ENCODE measurements around the gene CHRDL2. TPM values are rescaled to one million over a fixed set of nuclear protein-coding genes. Genes with fewer than 3 reads are reported as not detected.
A peak's percentile ranks its signal among the peaks of the same experiment; 100 is the strongest.

CHRDL2 gene
- total RNA-seq, 1 experiment from 2014 or later = not detected

GRCh38 chr11:74749127-74749964 lies 18.1 kb upstream of the CHRDL2 start:
- POLR2A ChIA-PET = no interaction called here
- intact Hi-C loops (cut with micrococcal nuclease) = no loop called here

More at GRCh38 chr11:74749127-74749964, 18.1 kb upstream of the CHRDL2 start:
- H3K27me3 ChIP-seq (ENCODE audit: insufficient read depth, low read length) = no peaks in the 10 kb centered on the region
- BruUV-seq (replicated peaks) = no TSS peak
- peak overlapping the region; percentile 99 for H3K4me2 ChIP-seq (ENCODE audit: low read length)
- DNase-seq (ENCODE audit: low read depth, low spot score) (peak; percentile 19), ATAC-seq (peak; percentile 76)
- H3K4me3 ChIP-seq (replicated peaks in 1 of 2; ENCODE audit: low read depth in 1 of 2, low read length in 2 of 2) = peak overlapping the region; percentile 64 to 93
- H3K36me3 ChIP-seq (ENCODE audit: control insufficient read depth in 1 of 2, insufficient read depth in 2 of 2, low read length in 2 of 2) = no peaks in the 10 kb centered on the region
- H3K79me2 ChIP-seq (ENCODE audit: insufficient read depth, low read length) = peaks cover 51% of the 10 kb centered on the region
- peak overlapping the region; percentile 87 for H3K9ac ChIP-seq (ENCODE audit: low read length)
- no peak overlapping the region for H2AFZ ChIP-seq (ENCODE audit: low read depth, low read length, poor library complexity, severe bottlenecking)
- H4K20me1 ChIP-seq (ENCODE audit: insufficient read depth) = peaks cover 4% of the 10 kb centered on the region; the same call in 1 of the 2 replicates
- CTCF ChIA-PET = interaction anchor here (1.5 kb wide), 1 partner anchor 10 kb away, joined by 4 read pairs; no protein-coding TSS in a partner anchor
- H3K27ac ChIP-seq (ENCODE audit: low read depth, low read length) = peak overlapping the region; percentile 95
- peak; percentile 99 for TF ChIP-seq ZFX (IDR thresholded peaks at IDR 0.05)
- TF ChIP-seq ZBTB33 (IDR thresholded peaks at IDR 0.05; ENCODE audit: extremely low read depth, insufficient replicate concordance, low read length) = no peak
- peak; percentile 75 for TF ChIP-seq MAX (IDR thresholded peaks at IDR 0.05)
- no peak for TF ChIP-seq CBX3 (IDR thresholded peaks at IDR 0.05; ENCODE audit: low read depth)
- TF ChIP-seq TCF7L2 (IDR thresholded peaks at IDR 0.05; ENCODE audit: borderline replicate concordance, extremely low read depth, insufficient read depth, insufficient read length) = no peak
- no peak for TF ChIP-seq FOSL1 (IDR thresholded peaks at IDR 0.05; ENCODE audit: low read depth)
- TF ChIP-seq POLR2AphosphoS5 (IDR thresholded peaks at IDR 0.05; ENCODE audit: low read depth, low read length) = peak; percentile 44; the same call in 1 of the 2 replicates
- no peak for TF ChIP-seq REST (IDR thresholded peaks at IDR 0.05; ENCODE audit: low read depth)
- TF ChIP-seq EZH2 (IDR thresholded peaks at IDR 0.05) = no peak
- TF ChIP-seq POLR2A (IDR thresholded peaks at IDR 0.05; ENCODE audit: borderline replicate concordance, extremely low read depth, insufficient read depth, insufficient read length) = peak; percentile 22
- TF ChIP-seq RAD21 (IDR thresholded peaks at IDR 0.05; ENCODE audit: low read depth) = no peak
- peak; percentile 17; the same call in 1 of the 2 replicates for TF ChIP-seq SIN3A (IDR thresholded peaks at IDR 0.05; ENCODE audit: low read depth)
- TF ChIP-seq EGR1 (IDR thresholded peaks at IDR 0.05; ENCODE audit: low read depth) = peak; percentile 61
- no peak for TF ChIP-seq YY1 (IDR thresholded peaks at IDR 0.05; ENCODE audit: extremely low read depth, insufficient replicate concordance, low read depth, low read length)
- H3K4me1 ChIP-seq (ENCODE audit: control insufficient read depth in 1 of 2, insufficient read depth in 2 of 2, low read length in 2 of 2) = peaks cover 6 to 30% of the 10 kb centered on the region in 2 experiments; a peak in 3 of 4 replicates
- H3K9me3 ChIP-seq (ENCODE audit: control insufficient read depth in 1 of 2, insufficient read depth in 1 of 2, low read depth in 1 of 2, low read length in 2 of 2) = no peaks in the 10 kb centered on the region
- RAD21 ChIA-PET (ENCODE audit: low non-redundant PET in 1 of 2, low total read pairs in 2 of 2, uncharacterized antibody in 2 of 2, unreplicated experiment in 2 of 2) = no interaction called here
- H3K9me2 ChIP-seq (ENCODE audit: insufficient read depth) = no peaks in the 10 kb centered on the region

Data from HCT116 (cell line).